HEK293 (cell line): ENCODE results near the gene ZMYM5.

Experiments
- HOXA7 ChIP-seq: sonication (generic); formaldehyde crosslinking; IDR thresholded peaks from 2 replicates; pipeline ENCODE4 v1.8.1; 2022; ENCODE audit warnings: missing genetic modification reagents, borderline replicate concordance
- KLF16 ChIP-seq: fragments of 450-650 bp; formaldehyde crosslinking; IDR thresholded peaks from 2 replicates; pipeline ENCODE4 v1.5.1; 2017; ENCODE audit warnings: missing biosample characterization, missing genetic modification characterization
- PRDM10 ChIP-seq: fragments of 450-650 bp; formaldehyde crosslinking; IDR thresholded peaks from 2 replicates; pipeline ENCODE4 v1.5.1; 2016; ENCODE audit warnings: missing biosample characterization, missing genetic modification characterization
- PRDM6 ChIP-seq: fragments of 450-650 bp; formaldehyde crosslinking; IDR thresholded peaks from 2 replicates; pipeline ENCODE4 v1.5.1; 2017; ENCODE audit warnings: missing biosample characterization, missing genetic modification characterization
- SCRT2 ChIP-seq: fragments of 450-650 bp; formaldehyde crosslinking; IDR thresholded peaks from 2 replicates; pipeline ENCODE4 v1.5.1; 2016; ENCODE audit warnings: missing biosample characterization, missing genetic modification characterization
- SP7 ChIP-seq: fragments of 450-650 bp; formaldehyde crosslinking; IDR thresholded peaks from 2 replicates; pipeline ENCODE4 v1.5.1; 2016; ENCODE audit warnings: missing biosample characterization, missing genetic modification characterization
- WT1 ChIP-seq: fragments of 450-650 bp; formaldehyde crosslinking; IDR thresholded peaks from 2 replicates; pipeline ENCODE4 v1.5.1; 2016; ENCODE audit warnings: missing biosample characterization, missing genetic modification characterization
- ZBTB11 ChIP-seq: fragments of 450-650 bp; formaldehyde crosslinking; conservative IDR thresholded peaks from 2 replicates; pipeline ENCODE4 v1.5.1; 2016; ENCODE audit warnings: low read depth, missing biosample characterization, missing genetic modification characterization
- ZBTB20 ChIP-seq: fragments of 450-650 bp; formaldehyde crosslinking; IDR thresholded peaks from 2 replicates; pipeline ENCODE4 v1.5.1; 2016; ENCODE audit warnings: missing biosample characterization, missing genetic modification characterization
- ZBTB26 ChIP-seq: fragments of 450-650 bp; formaldehyde crosslinking; optimal IDR thresholded peaks from 2 replicates; pipeline ENCODE3; 2016; ENCODE audit warnings: missing biosample characterization, mild to moderate bottlenecking, missing genetic modification characterization
- ZBTB49 ChIP-seq: fragments of 450-650 bp; formaldehyde crosslinking; IDR thresholded peaks from 2 replicates; pipeline ENCODE4 v1.5.1; 2016; ENCODE audit warnings: missing biosample characterization, missing genetic modification characterization, low read depth
- ZNF132 ChIP-seq: fragments of 450-650 bp; formaldehyde crosslinking; IDR thresholded peaks from 2 replicates; pipeline ENCODE4 v1.5.1; 2017; ENCODE audit warnings: missing biosample characterization, missing genetic modification characterization, borderline replicate concordance
- ZNF157 ChIP-seq: fragments of 450-650 bp; formaldehyde crosslinking; IDR thresholded peaks from 2 replicates; pipeline ENCODE4 v1.5.1; 2016; ENCODE audit warnings: missing biosample characterization, missing genetic modification characterization
- ZNF211 ChIP-seq: fragments of 450-650 bp; formaldehyde crosslinking; IDR thresholded peaks from 2 replicates; pipeline ENCODE4 v1.5.1; 2016; ENCODE audit warnings: low read depth, missing biosample characterization, missing genetic modification characterization
- ZNF214 ChIP-seq: fragments of 450-650 bp; formaldehyde crosslinking; IDR thresholded peaks from 2 replicates; pipeline ENCODE4 v1.5.1; 2017; ENCODE audit warnings: missing biosample characterization, mild to moderate bottlenecking, missing genetic modification characterization, borderline replicate concordance
- ZNF23 ChIP-seq: fragments of 450-650 bp; formaldehyde crosslinking; IDR thresholded peaks from 2 replicates; pipeline ENCODE4 v1.5.1; 2016; ENCODE audit warnings: missing biosample characterization, missing genetic modification characterization, borderline replicate concordance
- ZNF266 ChIP-seq: fragments of 450-650 bp; formaldehyde crosslinking; IDR thresholded peaks from 2 replicates; pipeline ENCODE4 v1.5.1; 2016; ENCODE audit warnings: missing biosample characterization, missing genetic modification characterization, low read depth
- ZNF335 ChIP-seq: fragments of 450-650 bp; formaldehyde crosslinking; conservative IDR thresholded peaks from 2 replicates; pipeline ENCODE4 v1.5.1; 2016; ENCODE audit warnings: missing biosample characterization, missing genetic modification characterization
- ZNF350 ChIP-seq: fragments of 450-650 bp; formaldehyde crosslinking; IDR thresholded peaks from 2 replicates; pipeline ENCODE4 v1.5.0; 2017; ENCODE audit warnings: missing biosample characterization, mild to moderate bottlenecking, missing genetic modification characterization
- ZNF394 ChIP-seq: fragments of 450-650 bp; formaldehyde crosslinking; IDR thresholded peaks from 2 replicates; pipeline ENCODE4 v1.5.1; 2016; ENCODE audit warnings: missing biosample characterization, missing genetic modification characterization, mild to moderate bottlenecking, moderate library complexity, borderline replicate concordance
- ZNF423 ChIP-seq: fragments of 450-650 bp; formaldehyde crosslinking; IDR thresholded peaks from 2 replicates; pipeline ENCODE4 v1.5.1; 2016; ENCODE audit warnings: missing biosample characterization, missing genetic modification characterization
- ZNF488 ChIP-seq: fragments of 450-650 bp; formaldehyde crosslinking; IDR thresholded peaks from 2 replicates; pipeline ENCODE4 v1.5.1; 2016; ENCODE audit warnings: missing biosample characterization, missing genetic modification characterization
- ZNF776 ChIP-seq: fragments of 450-650 bp; formaldehyde crosslinking; IDR thresholded peaks from 2 replicates; pipeline ENCODE4 v1.5.0; 2017; ENCODE audit warnings: missing biosample characterization, missing genetic modification characterization, borderline replicate concordance
- ZNF792 ChIP-seq: fragments of 450-650 bp; formaldehyde crosslinking; IDR thresholded peaks from 2 replicates; pipeline ENCODE4 v1.5.1; 2016; ENCODE audit warnings: missing biosample characterization, missing genetic modification characterization
- TF ChIP-seq, protein P1 (sequence below): fragments of 450-650 bp; formaldehyde crosslinking; IDR thresholded peaks from 2 replicates; pipeline ENCODE4 v1.5.1; 2016; ENCODE audit warnings: missing biosample characterization, missing genetic modification characterization

Gene ZMYM5

DNA sequence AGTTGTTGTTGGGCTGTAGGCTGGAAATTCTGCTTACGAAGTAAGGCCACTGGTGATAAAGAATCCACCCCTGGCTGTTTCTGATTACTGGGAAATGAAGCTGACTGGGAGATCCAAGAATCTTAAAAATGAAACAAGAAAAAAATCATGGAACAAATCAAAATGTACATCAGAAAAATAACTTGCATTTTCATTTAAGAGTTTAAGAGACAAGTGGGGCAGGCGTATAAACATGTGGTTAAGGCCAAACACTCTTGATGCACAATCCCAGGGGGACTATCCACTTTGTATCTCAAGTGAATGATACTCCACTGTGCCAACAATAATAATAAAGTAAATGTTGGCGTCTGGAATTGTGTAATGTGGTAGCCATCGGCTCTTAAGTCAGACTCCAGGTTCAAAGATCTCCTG is 24.6 kb downstream of the ZMYM5 start (continued):
- no peak for TF ChIP-seq ZBTB26 (tag by site-specific recombination)
- no peak for TF ChIP-seq ZNF488 (tag by site-specific recombination)
- TF ChIP-seq WT1 (tag by site-specific recombination), result peak; percentile 56; the same call in 1 of the 2 replicates
- TF ChIP-seq ZNF350, result no peak
- no peak for TF ChIP-seq SP7
- TF ChIP-seq HOXA7 (CRISPR knock-in tag), result no peak
- TF ChIP-seq ZNF157 (tag by site-specific recombination), result no peak
- no peak for TF ChIP-seq ZNF23
- TF ChIP-seq ZNF211 (tag by site-specific recombination), result no peak
- no peak for TF ChIP-seq ZNF394 (tag by site-specific recombination)
- no peak for TF ChIP-seq ZNF792 (tag by site-specific recombination)
- no peak for TF ChIP-seq SCRT2
- TF ChIP-seq ZNF214 (tag by site-specific recombination), result no peak
- no peak for TF ChIP-seq PRDM10
- peak; percentile 50; the same call in 1 of the 2 replicates for TF ChIP-seq PRDM6
- TF ChIP-seq, protein P1, sequence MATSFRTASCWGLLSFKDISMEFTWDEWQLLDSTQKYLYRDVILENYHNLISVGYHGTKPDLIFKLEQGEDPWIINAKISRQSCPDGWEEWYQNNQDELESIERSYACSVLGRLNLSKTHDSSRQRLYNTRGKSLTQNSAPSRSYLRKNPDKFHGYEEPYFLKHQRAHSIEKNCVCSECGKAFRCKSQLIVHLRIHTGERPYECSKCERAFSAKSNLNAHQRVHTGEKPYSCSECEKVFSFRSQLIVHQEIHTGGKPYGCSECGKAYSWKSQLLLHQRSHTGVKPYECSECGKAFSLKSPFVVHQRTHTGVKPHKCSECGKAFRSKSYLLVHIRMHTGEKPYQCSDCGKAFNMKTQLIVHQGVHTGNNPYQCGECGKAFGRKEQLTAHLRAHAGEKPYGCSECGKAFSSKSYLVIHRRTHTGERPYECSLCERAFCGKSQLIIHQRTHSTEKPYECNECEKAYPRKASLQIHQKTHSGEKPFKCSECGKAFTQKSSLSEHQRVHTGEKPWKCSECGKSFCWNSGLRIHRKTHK (tag by site-specific recombination), result no peak
- TF ChIP-seq ZNF423 (tag by site-specific recombination), result no peak
- no peak for TF ChIP-seq ZBTB20 (tag by site-specific recombination)
- TF ChIP-seq ZNF776, result no peak
- no peak for TF ChIP-seq ZBTB11 (tag by site-specific recombination)
- no peak for TF ChIP-seq ZBTB49
- TF ChIP-seq KLF16 (tag by site-specific recombination), result no peak
- no peak for TF ChIP-seq ZNF132 (tag by site-specific recombination)
- no peak for TF ChIP-seq ZNF266 (tag by site-specific recombination)
- no peak for TF ChIP-seq ZNF335 (tag by site-specific recombination)
